GM11168 (cell line): ENCODE data around the gene CNTNAP1.
"Not testable (repeated sequence)": the region's sequence is repeated elsewhere in the genome, so short reads cannot be mapped to it uniquely, and the experiment has no call there.

Experiments used
- in situ Hi-C: fragments of 300-500 bp; cut with MboI; formaldehyde crosslinking; loops from one replicate; pipeline ENCODE4 v1.12.0; 2022; ENCODE audit warnings: low sequenced_read_pairs; ENCODE audit not compliant: unreplicated experiment

CNTNAP1 gene

DNA sequence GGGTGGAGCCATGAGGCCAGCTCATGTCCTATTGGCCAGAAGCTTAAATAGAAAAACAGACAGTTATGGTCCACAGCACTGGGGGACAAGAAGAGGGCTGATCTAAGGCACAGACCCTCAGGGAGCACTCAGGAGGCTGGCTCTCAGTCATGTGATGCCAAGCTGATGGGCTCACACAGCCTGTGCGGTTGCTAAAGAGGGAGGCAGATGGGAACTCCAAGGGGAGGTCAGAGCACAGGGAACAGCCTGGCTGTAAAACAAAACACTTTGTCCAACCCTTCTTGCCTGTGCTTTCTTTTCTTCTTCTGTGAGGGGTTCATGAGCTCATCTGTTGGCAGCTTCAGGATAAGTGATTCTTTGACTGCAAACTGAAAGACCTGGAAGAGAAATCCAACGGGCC, 27.2 kb downstream of the CNTNAP1 start:
- in situ Hi-C loops, result no loop called here

DNA sequence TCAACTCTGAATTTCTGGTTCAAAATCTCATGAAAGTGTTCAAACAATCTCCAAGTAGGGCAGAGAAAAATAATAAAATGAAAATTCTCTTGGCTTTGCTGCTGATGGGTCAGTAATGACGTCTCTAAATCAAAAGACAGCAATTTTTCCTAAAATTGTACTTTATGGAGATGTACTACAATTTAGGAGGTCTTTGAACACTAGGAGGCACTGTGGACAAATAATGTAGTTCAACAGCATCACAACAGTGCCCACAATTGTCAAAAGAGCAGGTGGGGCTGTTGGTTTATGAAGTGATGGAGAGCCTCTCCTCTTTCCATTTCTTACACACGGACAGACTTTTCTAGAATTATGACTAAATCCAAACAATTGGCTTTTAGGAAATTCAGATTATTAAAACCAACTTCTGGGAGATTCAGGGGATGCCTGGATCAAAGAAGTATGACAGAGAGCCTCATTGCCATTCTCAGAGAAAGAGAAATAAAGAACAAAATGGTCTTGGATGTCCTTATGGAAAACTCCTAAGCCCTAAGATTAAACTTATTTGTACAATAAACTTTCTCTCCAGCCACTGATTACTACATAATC, 38.8 kb downstream of the CNTNAP1 start:
- in situ Hi-C loops, result no loop called here

DNA sequence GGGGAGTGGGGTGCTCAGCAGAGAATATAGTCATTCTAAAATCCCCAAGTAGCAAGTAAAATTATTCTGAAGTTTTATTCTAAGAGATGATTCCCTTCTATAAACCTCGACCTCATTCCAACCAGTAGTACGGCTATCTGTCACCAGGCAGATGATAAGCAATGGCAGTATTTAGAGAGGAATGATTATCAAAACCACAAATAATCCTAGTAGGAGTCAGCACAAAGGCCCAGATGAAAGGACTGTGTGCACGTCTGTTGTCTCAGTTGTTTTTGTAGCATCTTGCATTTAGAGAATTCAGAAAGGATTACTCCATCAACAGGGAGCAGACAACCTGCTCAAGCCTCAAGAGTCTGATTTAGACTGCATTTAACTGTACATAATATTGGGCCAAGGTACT, 41.3 kb downstream of the CNTNAP1 start:
- in situ Hi-C loops, result no loop called here

DNA sequence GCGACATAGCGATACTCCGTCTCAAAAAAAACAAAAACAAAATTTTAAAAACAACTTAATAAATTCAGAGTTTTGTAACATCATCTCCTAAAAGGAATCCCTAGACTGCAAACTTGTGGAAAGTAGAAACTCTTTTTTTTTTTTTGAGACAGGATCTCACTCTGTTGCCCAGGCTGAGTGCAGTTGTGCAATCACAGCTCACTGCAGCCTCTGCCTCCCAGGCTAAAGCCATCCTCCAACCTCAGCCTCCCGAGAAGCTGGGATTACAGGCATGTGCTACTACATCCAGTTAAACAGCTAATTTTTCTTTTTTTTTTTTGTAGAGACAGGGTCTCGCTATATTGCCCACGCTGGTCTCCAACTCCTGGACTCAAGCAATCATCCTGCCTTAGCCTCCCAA, 42.8 kb downstream of the CNTNAP1 start:
- in situ Hi-C loops, result no loop called here

DNA sequence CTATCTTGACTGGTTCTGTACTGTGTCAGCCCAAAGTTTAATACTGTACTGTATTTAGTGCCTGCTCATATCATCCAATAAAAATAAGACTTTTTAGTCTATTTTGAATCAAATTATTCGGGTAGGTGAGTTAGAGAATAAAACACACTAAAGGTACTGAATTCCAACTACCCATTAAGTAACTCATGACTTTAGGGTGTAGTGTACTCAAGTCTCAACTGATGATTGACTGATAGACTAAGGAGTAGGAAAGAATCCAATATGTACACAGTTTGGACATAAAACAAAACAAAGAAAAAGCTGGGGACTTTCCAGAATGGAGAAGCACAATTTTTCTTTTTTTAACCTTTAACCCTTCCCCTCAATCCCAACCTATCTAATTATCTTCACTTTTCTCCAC, 58.4 kb downstream of the CNTNAP1 start:
- in situ Hi-C loops, result no loop called here

DNA sequence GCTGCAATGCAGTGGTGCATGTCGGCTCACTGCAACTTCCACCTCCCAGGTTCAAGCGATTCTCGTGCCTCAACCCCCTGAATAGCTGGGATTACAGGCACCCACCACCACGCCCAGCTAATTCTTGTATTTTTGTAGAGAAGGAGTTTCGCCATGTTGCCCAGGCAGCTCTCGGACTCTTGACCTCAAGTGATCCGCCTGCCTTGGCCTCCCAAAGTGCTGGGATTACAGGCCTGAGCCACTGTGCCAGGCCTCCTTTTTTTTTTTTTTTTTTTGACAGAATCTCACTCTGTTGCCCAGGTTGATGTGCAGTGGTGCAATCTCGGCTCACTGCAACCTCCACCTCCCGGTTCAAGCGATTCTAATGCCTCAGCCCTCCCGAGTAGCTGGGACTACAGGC, 60.6 kb downstream of the CNTNAP1 start:
- in situ Hi-C loops, result not testable (repeated sequence)

DNA sequence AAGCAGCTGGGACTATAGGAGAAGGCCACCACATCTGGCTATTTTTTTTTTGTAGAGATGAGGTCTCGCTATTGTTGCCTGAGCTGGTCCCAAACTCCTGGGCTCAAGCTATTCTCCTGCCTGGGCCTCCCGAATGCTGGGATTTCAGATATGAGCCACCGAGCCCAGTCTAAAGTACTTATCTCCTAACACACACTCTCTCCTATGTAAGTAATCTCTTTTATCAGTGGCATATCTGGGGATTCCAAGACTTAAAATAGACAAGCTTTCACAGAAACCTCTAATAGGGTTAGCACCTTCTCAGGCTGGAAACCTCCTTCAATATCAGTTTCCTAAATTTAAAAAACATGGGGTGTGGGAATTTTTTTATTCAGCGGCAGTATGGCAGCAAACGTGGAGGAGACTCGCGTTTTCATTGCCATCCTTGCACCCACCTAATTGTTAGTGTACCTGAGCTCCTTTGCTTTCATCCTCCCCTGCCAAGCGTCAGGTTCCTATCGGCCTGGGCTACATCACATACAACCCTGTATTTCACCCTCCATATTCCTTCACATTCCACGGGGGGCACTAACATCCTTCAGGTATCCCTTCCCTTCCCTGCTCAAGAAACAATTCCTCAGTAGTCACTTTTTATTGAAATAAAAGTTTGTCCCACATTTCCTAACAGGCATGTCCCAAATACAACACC, 61.4 kb downstream of the CNTNAP1 start:
- in situ Hi-C loops, result no loop called here

DNA sequence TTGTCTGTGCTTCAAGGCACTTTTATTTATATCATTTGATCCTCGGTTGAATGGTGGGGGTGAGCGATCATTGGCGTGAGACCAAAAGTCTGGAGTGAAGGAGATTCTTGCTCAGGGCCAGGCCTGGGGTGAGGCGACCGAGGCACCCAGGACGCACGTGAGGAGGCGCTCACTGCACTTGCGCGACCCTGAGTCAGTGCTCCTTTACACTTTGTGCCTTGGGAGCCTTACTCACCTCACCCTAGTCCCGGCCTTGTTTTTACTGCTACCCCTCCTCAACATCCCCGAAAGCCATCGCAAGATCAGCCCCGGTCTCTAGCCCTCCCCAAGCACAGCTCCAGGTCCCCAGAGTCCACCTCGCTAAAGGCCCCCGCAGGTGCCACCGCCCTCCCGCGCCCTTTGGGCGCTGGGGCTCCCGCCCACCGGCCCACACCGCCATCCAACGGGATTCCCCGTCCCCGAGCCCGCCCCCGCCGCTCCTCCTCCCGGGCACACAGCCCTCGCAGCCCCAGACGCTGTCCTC, 62.0 kb downstream of the CNTNAP1 start:
- in situ Hi-C loops, result no loop called here

DNA sequence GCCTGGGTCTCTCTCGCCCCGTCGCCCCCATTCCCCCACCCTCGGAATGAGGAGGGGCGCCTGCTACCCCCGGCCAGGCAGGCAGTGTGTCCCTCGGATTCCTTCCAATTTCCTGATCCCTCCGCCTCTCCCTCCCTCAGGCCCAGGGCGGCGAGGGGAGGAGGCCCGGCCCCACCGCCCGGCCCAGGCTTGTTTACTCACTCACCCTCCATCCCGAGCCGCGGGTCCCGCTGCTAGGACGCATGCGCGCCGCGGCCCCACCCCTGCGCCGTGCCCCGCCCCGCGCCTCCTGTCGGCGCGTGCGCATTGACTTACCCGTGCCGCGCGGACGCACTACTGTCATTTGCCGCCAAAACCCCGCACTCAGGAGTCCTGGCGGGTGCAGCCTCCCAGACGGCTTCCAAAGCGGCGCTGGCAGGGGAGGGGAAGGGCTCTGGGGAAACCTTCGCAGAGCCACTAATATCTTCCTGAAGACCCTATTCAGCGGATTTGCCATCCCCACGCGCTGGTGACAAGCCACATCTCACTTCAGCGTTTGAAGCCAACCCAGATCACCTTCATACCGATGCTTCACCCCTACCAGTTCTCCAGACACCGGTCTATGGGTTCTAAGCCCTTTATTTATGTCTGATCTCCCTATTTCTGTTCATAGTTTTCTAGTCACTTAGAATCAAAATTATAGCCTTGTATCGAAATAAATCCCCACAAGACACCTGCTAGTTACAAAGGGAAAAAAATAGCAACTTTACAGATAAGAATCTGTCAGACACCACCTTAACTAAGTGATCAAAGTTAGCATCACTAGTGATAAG, 62.7 kb downstream of the CNTNAP1 start, which contains the start of gene EZH1:
EZH1 (minus strand) TSS at position 235 of the 812 bp plus-strand sequence. CDS start 16,099 bp downstream, outside the sequence.
- in situ Hi-C loops, result no loop called here

DNA sequence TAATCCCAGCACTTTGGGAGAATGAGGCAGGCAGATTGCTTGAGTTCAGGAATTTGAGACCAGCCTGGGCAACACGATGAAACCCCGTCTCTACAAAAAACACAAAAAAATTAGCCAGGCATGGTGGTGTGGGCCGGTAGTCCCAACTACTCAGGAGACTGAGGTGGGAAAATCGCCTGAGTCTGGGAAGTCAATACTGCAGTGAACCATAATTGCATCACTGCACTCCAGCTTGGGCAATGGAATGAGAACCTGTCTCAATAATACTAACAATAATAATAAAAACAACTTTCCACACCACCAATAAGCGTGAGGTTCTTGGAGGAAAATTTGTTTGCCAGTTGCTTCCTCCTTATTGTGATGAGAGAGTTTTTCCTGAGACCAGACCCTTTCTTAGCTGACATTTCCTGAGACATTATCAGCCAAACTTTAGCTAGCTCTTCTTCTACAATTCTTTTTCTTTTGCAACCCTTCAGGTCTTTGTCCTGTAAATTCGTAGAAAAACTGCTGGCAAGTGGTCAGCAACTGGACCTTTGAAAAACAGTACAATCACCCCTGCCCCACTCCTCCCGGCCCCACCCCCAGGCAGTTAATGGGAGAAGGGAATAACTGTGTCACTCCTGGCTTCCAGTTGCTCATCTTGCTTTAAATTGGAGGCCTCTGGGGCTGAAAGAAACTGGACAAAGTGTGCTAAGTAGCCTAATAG, 66.0 kb downstream of the CNTNAP1 start:
- in situ Hi-C loops, result no loop called here

DNA sequence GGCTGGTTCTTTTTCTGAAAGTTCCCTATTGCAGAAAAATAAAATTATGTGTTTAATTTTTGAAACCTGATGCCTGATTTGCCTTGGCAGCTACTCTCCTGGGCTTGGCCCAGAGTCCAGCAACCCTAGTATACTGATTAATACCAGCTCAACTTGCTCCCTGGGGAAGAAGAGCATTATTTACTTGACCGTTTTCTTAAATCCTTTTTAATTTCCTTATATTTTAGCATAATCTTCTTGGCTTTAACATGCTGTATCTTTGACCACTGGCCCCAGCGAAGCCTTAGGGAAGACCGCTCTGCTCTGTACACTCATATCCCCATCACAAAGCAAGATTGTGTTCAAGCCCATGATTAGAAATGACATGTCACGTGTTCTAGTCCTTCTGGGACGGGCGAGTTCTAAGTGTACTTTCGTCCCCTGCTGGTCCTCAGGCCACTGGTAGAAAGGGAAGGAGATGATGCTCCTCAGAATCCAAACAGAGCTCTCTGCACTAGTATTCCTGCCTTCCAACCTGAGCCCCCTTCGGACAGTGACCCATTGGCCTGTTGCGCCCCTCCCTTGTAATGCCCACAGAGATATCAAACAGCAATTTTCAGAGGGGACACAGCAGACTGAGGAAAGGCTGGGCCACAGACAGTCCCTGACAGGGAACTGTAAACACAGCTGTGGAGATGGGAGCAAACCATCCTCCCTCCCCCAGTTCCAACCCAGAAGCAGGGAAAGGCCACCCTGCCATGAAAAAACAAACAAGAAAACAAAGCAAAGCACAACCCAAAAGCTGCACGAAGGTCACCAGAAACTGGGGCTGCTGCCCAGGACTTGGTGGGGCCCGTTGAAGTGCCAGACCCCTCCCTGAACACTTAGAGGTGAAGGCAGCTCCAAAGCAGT, 66.8 kb downstream of the CNTNAP1 start:
- in situ Hi-C loops, result no loop called here
